ENCODE data around the gene TAF10. TPM values are rescaled to one million over a fixed set of nuclear protein-coding genes. Genes with fewer than 3 reads are reported as not detected.

Gene TAF10
- total and polyA plus RNA-seq, 2 of the 13 experiments (the other 11 are each of a cell fraction or from before 2014, with no cell fraction given) = 71.3 to 134 TPM

DNA sequence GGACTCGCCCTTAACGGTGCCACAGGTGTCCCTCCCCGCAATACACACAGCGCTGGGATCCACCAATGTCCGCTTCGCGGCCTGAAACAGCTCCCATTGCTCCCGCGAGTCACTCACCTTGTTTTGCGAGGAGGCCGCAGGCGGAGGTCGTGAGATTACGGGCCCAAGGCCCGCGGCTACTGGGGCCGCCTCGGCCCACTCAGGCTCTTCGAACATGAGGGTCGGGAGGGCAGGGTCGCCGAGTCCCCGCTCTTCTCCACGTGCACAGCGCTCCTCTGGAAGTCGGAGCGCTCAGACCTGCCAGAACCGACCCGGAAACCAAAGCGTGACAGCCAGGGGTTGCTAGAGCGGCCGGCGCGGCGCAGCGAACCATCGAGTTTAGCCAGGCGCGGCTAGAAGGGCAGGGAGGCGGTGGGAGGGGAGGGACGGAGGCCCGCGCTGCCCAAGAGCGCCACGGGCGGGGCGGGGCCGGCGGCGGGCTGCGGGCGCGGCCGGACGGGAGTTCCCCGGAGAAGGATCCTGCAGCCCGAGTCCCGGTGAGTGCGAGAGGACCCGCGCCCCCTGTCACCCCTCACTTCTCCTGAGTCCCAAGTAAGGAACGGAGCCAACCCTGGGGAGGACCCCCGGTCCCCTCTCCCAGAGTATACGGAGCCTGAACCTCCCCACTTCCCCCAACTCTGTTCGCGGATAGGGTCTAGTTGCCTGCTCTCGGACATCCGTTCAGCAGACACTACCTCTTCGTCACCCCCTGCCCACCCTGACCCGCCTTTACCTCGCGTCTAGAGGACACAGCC, 8.5 kb downstream of the TAF10 start, which contains the start of the genes ILK and RRP8 (continued):
- TF ChIP-seq, protein P1, sequence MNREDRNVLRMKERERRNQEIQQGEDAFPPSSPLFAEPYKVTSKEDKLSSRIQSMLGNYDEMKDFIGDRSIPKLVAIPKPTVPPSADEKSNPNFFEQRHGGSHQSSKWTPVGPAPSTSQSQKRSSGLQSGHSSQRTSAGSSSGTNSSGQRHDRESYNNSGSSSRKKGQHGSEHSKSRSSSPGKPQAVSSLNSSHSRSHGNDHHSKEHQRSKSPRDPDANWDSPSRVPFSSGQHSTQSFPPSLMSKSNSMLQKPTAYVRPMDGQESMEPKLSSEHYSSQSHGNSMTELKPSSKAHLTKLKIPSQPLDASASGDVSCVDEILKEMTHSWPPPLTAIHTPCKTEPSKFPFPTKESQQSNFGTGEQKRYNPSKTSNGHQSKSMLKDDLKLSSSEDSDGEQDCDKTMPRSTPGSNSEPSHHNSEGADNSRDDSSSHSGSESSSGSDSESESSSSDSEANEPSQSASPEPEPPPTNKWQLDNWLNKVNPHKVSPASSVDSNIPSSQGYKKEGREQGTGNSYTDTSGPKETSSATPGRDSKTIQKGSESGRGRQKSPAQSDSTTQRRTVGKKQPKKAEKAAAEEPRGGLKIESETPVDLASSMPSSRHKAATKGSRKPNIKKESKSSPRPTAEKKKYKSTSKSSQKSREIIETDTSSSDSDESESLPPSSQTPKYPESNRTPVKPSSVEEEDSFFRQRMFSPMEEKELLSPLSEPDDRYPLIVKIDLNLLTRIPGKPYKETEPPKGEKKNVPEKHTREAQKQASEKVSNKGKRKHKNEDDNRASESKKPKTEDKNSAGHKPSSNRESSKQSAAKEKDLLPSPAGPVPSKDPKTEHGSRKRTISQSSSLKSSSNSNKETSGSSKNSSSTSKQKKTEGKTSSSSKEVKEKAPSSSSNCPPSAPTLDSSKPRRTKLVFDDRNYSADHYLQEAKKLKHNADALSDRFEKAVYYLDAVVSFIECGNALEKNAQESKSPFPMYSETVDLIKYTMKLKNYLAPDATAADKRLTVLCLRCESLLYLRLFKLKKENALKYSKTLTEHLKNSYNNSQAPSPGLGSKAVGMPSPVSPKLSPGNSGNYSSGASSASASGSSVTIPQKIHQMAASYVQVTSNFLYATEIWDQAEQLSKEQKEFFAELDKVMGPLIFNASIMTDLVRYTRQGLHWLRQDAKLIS (CRISPR knock-in tag; IDR thresholded peaks at IDR 0.05) = peak; percentile 61; the same call in 1 of the 2 replicates
- TF ChIP-seq HNF4A (CRISPR knock-in tag; IDR thresholded peaks at IDR 0.05) (no peak), NFE2L1 (CRISPR knock-in tag; IDR thresholded peaks at IDR 0.05; ENCODE audit: borderline replicate concordance) (no peak), ZMAT3 (CRISPR knock-in tag; conservative IDR thresholded peaks at IDR 0.05) (peak; percentile 33; the same call in 1 of the 2 replicates), KLF13 (CRISPR knock-in tag; IDR thresholded peaks at IDR 0.05) (no peak), ZNF44 (CRISPR knock-in tag; IDR thresholded peaks at IDR 0.05) (0 out of 2 replicates have a peak, but pooled peaks have one; percentile 83), GATAD2A (CRISPR knock-in tag; IDR thresholded peaks at IDR 0.05) (peak; percentile 76), NFKB2 (CRISPR knock-in tag; IDR thresholded peaks at IDR 0.05; ENCODE audit: borderline replicate concordance) (peak; percentile 80; the same call in 1 of the 2 replicates), SMC3 (IDR thresholded peaks at IDR 0.05; ENCODE audit: low read length) (no peak), HNRNPH1 (optimal IDR thresholded peaks at IDR 0.05; ENCODE audit: low read depth, low read length) (no peak), ZNF83 (CRISPR knock-in tag; IDR thresholded peaks at IDR 0.05; ENCODE audit: borderline replicate concordance) (no peak), TBL1XR1 (IDR thresholded peaks at IDR 0.05; ENCODE audit: borderline replicate concordance, low read length, partially characterized antibody) (no peak), ZNF263 (CRISPR knock-in tag; IDR thresholded peaks at IDR 0.05) (no peak), WIZ (CRISPR knock-in tag; IDR thresholded peaks at IDR 0.05) (no peak), ZNF841 (CRISPR knock-in tag; IDR thresholded peaks at IDR 0.05; ENCODE audit: borderline replicate concordance) (no peak), RFXAP (CRISPR knock-in tag; IDR thresholded peaks at IDR 0.05; ENCODE audit: borderline replicate concordance) (no peak; the same call in 1 of the 2 replicates), ARID2 (CRISPR knock-in tag; IDR thresholded peaks at IDR 0.05; ENCODE audit: borderline replicate concordance) (peak; percentile 66), SP5 (CRISPR knock-in tag; IDR thresholded peaks at IDR 0.05; ENCODE audit: borderline replicate concordance, low read depth) (peak; percentile 67)
- TF ChIP-seq, protein P2, sequence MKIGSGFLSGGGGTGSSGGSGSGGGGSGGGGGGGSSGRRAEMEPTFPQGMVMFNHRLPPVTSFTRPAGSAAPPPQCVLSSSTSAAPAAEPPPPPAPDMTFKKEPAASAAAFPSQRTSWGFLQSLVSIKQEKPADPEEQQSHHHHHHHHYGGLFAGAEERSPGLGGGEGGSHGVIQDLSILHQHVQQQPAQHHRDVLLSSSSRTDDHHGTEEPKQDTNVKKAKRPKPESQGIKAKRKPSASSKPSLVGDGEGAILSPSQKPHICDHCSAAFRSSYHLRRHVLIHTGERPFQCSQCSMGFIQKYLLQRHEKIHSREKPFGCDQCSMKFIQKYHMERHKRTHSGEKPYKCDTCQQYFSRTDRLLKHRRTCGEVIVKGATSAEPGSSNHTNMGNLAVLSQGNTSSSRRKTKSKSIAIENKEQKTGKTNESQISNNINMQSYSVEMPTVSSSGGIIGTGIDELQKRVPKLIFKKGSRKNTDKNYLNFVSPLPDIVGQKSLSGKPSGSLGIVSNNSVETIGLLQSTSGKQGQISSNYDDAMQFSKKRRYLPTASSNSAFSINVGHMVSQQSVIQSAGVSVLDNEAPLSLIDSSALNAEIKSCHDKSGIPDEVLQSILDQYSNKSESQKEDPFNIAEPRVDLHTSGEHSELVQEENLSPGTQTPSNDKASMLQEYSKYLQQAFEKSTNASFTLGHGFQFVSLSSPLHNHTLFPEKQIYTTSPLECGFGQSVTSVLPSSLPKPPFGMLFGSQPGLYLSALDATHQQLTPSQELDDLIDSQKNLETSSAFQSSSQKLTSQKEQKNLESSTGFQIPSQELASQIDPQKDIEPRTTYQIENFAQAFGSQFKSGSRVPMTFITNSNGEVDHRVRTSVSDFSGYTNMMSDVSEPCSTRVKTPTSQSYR (CRISPR knock-in tag; IDR thresholded peaks at IDR 0.05; ENCODE audit: borderline replicate concordance) = no peak
- TF ChIP-seq, protein P3, sequence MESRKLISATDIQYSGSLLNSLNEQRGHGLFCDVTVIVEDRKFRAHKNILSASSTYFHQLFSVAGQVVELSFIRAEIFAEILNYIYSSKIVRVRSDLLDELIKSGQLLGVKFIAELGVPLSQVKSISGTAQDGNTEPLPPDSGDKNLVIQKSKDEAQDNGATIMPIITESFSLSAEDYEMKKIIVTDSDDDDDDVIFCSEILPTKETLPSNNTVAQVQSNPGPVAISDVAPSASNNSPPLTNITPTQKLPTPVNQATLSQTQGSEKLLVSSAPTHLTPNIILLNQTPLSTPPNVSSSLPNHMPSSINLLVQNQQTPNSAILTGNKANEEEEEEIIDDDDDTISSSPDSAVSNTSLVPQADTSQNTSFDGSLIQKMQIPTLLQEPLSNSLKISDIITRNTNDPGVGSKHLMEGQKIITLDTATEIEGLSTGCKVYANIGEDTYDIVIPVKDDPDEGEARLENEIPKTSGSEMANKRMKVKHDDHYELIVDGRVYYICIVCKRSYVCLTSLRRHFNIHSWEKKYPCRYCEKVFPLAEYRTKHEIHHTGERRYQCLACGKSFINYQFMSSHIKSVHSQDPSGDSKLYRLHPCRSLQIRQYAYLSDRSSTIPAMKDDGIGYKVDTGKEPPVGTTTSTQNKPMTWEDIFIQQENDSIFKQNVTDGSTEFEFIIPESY (CRISPR knock-in tag; IDR thresholded peaks at IDR 0.05) = no peak; the same call in 1 of the 2 replicates
- TF ChIP-seq, protein P4, sequence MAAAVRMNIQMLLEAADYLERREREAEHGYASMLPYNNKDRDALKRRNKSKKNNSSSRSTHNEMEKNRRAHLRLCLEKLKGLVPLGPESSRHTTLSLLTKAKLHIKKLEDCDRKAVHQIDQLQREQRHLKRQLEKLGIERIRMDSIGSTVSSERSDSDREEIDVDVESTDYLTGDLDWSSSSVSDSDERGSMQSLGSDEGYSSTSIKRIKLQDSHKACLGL (CRISPR knock-in tag; IDR thresholded peaks at IDR 0.05) = peak; percentile 98

Data from HepG2 (cell line).